NCI-H526 treated with DMSO at 0.1 percent for 48 hours (cell line): ENCODE data around the gene OSBP.
A peak's percentile ranks its signal among the peaks of the same experiment; 100 is the strongest.

Source experiments
- DNase-seq: peaks from one replicate; lab custom pipeline; 2025; lab: John Stamatoyannopoulos, UW

The OSBP gene

GRCh38 chr11:59607703-59608454, 7.7 kb downstream of the OSBP start:
- no peak for DNase-seq

- no peak for DNase-seq
Observed at GRCh38 chr11:59602432-59602831, 13.1 kb downstream of the OSBP start.

GRCh38 chr11:59601788-59602187, 13.8 kb downstream of the OSBP start:
- DNase-seq: no peak

- no peak for DNase-seq
Observed at GRCh38 chr11:59600636-59601035, 14.9 kb downstream of the OSBP start.

- no peak for DNase-seq
Observed at GRCh38 chr11:59600234-59600633, 15.3 kb downstream of the OSBP start.

GRCh38 chr11:59598961-59599360, 16.6 kb downstream of the OSBP start:
- no peak for DNase-seq

GRCh38 chr11:59584294-59584693, 31.3 kb downstream of the OSBP start:
- DNase-seq: no peak

- DNase-seq: no peak
Observed at GRCh38 chr11:59582006-59582405, 33.6 kb downstream of the OSBP start.

GRCh38 chr11:59578369-59578768, 37.2 kb downstream of the OSBP start:
- DNase-seq: no peak

- no peak for DNase-seq
Observed at GRCh38 chr11:59575505-59575904, 40.1 kb downstream of the OSBP start.

GRCh38 chr11:59574932-59575502, 40.6 kb downstream of the OSBP start:
- DNase-seq: no peak

- DNase-seq: no peak
Observed at GRCh38 chr11:59574467-59574866, 41.1 kb downstream of the OSBP start.

GRCh38 chr11:59573216-59573615, 42.4 kb downstream of the OSBP start:
- no peak for DNase-seq

- no peak for DNase-seq
Observed at GRCh38 chr11:59572091-59572490, 43.5 kb downstream of the OSBP start.

- DNase-seq: no peak
Observed at GRCh38 chr11:59562292-59562691, 53.3 kb downstream of the OSBP start.

- peak; percentile 82 for DNase-seq
Observed at GRCh38 chr11:59560702-59561473, 54.7 kb downstream of the OSBP start.

- peak; percentile 77 for DNase-seq
Observed at GRCh38 chr11:59560290-59560701, 55.3 kb downstream of the OSBP start.

GRCh38 chr11:59559886-59560285, 55.7 kb downstream of the OSBP start:
- DNase-seq: no peak

- DNase-seq: no peak
Observed at GRCh38 chr11:59558270-59558643, 57.3 kb downstream of the OSBP start.

GRCh38 chr11:59556917-59557348, 58.6 kb downstream of the OSBP start:
- DNase-seq: peak; percentile 41

- peak; percentile 41 for DNase-seq
Observed at GRCh38 chr11:59556115-59556916, 59.3 kb downstream of the OSBP start.

GRCh38 chr11:59555601-59556114, 59.9 kb downstream of the OSBP start:
- DNase-seq: no peak
